Stimulated activated naive CD4-positive, alpha-beta T cell (primary cell): Measurements from ENCODE around the gene LMF2.

Experiments used
- DNase-seq, 6 experiments: peaks; one replicate each; lab custom pipeline; 2025; lab: John Stamatoyannopoulos, UW

The LMF2 gene

DNA sequence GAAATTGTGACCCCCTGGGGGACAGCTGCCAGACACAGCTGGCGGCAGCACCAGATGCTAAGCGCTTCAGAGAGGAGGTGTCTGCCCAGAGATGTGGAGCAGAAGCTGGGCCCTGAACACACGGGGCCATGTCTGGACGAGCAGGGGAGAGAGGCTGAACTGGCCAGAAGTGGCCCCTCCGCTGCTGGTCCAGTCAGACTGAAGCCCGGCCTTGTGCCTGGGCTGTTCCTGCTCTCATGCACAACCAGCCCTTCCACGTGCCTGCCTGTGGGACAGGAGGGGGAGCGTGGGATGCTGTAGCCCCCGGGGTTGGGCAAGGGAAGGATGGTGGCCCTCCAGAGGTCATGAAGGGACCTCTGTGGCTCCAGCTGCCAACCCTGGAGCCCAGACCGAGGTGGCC is 24.4 kb downstream of the LMF2 start:
- DNase-seq, result no peak

DNA sequence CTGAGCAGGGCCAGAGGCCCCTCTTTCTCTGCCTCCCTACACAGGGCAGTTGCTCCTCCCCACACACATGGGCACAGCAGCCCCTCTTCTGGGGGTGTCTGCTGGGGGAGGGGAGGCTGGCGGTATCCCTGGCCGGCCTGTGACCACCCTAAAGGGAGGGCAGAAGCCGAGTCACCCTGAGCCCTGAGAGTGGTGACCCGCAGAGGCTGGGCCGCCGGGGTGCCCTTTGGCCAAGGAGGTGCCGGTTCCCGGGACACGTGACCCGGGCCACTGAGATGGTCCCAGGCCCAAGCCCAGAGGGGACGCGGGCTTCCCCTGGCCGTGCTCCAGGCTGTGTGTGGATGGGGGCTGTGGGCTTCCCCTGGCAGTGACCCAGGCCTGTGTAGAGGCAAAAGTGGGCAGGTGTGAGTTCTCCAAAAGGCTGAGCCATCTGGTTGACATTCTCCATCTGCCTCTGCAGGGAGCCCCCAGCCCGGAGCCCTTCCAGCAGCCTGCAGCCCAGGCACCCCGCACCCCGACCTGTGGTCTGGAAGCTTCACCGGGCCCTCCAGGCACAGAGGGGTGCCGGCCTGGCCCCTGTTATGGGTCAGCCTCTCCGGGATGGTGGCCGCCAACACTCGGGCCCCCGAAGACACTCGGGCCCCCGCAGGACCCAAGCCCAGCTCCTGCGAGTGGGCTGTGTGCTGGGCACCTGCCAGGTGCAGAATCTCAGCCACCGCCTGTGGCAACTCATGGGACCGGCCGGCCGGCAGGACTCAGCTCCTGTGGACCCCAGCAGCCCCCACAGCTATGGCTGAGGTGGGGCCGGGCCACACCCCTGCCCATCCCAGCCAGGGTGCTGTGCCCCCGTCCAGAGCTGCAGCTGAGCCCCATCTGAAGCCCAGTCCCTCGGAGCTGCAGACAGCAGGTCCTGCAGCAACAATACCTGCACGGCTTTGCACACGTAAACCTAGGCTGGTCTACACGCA is 25.1 kb downstream of the LMF2 start:
- DNase-seq, result no peak

DNA sequence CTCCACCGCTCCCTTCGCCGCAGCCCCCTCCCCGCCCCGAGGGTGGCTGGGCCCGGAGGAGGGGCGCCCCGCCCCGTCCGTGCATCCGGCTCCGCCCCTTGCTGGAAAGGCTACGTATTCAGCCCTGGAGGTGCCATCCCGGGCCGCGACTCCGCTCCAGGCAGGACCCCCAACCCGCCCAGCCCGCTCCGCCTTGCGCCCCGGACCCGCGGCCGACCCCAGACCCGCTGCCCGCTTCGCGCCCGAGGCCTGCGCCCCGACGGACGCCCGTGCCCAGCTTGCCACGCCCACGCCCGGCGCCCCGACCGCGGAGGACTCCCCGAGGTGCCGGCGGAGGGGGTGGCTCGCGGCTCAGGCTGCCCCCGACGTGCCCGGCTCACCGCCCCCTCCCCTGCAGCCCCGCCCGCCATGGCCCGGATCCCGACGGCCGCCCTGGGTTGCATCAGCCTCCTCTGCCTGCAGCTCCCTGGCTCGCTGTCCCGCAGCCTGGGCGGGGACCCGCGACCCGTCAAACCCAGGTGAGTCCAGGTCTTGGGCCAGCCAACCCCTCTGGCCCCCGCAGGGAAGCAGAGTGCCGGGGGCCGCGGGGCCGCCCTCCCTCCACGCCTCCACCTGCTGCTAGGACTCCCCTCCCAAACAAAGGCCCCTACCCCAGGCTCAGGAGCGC is 25.9 kb downstream of the LMF2 start, which contains the start of gene ADM2:
ADM2 (plus strand) TSS at position 104 of the 667 bp plus-strand sequence; CDS start at position 409, 305 bp downstream.
- DNase-seq, result peak; percentile 15 to 68 (median 60)

DNA sequence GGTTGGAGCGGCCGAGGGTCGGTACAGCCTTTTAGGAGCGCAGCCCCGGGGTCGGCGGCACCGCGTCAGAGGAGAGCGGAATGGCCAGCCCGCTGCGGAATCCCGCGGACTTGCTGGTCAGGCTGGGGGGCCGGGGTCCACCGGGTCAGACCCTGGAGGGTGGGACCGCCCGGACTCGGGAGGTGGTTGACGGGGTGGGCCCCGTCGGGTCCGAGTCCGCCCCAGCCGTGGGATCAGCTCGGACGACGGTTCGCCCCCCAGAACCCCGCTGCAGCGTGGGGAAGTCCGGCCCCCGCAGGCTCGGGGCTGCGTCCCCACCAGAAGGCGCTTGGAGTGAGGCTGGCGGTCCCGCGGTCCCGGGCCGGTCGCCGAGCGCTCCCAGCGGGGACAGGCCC is 26.5 kb downstream of the LMF2 start:
- no peak for DNase-seq

DNA sequence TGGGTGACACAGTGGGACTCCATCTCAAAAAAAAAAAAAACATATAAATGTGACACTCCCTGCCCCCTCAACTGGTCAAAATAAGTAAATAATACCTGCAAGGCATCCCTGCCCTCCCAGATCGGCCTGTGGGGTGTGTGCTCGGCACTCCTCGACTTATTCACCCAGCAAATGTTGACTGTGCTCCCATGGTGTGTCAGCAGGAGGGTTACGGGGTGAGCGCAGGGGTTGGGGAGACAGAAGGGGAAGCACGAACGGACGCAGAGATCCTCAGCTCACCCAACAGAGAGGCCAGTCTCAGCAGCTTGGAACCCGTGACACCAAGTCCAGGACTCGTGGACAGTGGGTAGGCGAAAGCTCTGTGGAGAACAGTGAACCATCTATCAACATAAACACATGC is 27.8 kb downstream of the LMF2 start:
- DNase-seq, result no peak

DNA sequence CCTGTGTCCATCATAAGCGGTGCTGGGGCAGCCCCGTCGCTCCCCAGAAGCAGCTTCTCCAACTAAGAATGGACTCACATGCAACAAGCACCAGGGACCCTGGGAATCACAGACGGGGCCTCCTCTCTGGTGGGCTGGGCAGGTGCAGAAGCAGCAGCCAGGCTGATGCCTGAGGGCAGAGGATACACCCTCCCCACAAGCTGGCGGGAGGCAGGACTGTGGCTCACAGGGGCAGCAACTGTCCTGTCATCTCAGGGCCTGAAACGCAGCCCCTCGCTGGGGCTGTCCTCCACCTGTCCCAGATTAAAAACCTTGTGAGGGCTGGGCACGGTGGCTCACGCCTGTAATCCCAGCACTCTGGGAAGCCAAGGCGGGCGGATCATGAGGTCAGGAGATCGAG is 29.6 kb downstream of the LMF2 start:
- DNase-seq, result no peak

DNA sequence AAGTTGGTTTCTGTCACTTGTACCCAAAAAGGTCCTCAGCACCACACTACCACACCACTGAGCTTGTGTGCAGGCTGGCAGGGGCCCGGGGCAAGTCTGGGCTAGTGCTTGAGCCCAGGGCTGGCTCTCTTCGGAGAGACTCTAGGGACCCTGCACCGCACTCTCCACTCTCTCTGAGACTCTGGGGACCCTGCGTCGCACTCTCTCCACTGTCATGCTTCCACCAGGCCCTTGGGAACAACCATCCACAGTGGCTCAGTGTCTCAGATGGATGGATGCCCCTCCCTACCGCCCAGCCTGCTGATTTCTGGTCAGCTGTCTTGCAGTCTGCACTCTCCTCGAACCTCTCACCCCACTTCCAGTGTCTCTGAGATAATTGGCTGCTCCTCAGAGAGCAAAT is 30.6 kb downstream of the LMF2 start:
- DNase-seq, result no peak

DNA sequence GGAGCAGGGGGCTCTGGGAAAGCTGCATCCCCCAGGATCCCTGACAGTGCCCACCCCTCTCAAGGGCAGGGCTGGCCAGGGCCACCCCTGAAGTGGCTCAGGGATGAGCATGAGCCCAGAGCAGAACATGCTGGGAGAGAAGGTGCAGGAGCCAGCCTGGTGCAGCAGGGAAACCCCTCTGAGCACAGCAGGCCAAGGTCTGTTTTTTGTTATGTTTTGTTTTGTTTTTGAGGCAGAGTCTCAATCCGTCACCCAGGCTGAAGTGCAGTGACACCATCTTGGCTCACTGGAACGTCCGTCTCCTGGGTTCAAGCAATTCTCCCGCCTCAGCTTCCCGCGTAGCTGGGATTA is 31.9 kb downstream of the LMF2 start:
- DNase-seq, result no peak

DNA sequence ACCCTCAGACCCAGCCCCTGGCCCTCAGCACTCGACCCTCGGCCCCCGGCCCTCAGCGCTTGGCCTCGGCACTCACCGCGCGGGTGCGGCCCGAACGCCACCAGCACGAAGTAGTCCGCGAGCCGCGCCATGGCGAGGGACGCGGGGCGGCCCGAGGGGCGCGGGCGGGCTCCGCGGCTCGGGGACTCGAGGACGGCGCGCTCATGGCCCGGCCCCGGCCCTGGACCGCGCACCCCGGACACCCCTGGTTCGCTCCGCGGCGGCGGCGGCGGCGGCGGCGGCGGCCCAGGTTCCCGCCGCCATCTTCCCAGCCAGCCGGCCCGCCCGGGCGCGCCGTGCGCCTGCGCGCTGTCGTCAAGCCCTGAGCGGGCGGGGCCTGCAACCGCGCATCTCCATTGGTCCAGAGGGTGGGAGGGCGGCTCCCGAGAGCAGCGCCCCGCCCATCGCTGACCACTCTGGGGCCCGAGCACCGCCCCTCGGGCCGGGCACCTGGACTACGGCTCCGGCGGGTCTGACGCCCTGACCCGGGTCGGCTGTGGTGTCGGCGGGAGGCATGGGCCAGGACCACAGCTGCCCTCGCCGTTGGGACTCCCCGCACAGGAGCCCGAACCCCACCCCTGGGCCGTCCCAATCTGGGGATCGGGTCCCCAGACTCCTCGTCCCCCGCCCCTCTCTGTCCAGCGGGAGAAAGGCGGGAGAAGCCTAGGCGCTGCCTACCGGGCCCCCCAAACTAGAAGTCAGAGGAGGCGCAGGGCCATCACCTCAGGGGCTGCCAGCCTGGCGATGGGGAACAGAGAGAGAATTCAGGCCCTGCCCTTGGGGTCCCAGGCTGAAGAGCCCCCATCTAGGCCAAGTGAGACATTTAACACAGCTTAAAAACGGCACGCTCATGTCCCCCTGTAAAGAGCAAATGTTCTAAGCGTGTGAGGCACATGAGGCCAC is 32.5 kb downstream of the LMF2 start, which contains the start of gene SBF1:
SBF1 (minus strand) TSS at position 326 of the 942 bp plus-strand sequence; CDS start at position 131, 195 bp downstream.
- peak; percentile 71 to 85 (median 82) for DNase-seq

DNA sequence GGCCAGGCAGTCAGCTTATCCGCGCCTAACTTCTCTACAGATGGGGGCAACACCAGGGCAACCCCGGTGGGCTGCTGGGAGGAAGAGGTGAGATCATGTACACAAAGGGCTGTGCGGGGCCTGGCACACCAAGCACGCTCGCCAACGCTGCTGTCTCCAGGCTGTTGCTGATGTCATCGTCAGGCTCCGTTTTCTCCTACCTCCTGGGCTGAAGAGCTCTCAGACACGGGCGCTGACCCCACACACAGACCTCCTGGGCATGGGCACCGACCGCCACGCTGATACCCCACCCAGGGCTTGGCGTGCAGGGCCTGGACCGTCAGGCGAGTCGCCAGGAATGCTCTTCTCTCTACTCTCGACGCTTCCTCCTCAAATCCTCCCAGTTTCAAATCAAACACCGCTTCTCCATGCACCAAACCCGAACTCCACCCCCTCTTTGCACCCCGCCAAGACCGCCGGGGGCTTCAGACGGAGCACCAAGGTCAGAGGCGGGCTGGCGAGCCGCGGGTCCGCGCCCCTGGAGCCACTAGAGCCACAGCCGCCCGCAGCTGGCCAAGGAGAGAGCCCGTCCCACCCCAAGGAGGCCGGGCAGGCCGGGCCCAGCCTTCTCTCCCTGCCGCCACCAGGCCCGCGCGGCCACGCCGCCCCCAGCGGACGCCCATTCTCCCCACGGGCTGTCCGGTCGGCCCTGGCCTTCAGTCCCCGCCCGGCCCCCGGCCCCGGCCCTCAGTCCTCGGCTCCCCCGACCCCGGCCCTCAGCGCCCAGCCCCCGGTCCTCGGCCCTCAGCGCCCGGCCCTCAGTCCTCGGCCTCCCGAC is 33.4 kb downstream of the LMF2 start:
- DNase-seq, result peak in 2 of 6 experiments; percentile 12 to 35

DNA sequence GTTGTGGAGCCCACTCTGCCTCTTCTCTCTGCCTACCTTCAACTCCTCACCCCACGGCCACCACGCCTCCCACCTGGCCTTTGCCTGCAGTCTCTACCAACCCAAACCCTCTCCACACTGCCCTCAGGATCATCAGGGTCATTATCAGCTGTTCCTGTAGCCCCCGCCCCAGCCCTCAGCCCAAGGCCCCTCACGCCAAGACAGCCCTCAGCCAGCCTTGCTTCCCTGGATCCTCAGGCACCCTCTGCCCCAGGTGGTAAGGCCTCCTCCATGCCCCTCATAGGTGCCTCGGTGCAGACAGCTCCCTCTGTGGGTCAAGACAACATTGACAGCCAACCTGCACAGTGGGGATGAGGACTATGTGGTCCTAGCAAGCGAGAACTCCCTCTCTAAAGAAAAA is 34.4 kb downstream of the LMF2 start:
- peak; percentile 17 to 44 (median 33) for DNase-seq

DNA sequence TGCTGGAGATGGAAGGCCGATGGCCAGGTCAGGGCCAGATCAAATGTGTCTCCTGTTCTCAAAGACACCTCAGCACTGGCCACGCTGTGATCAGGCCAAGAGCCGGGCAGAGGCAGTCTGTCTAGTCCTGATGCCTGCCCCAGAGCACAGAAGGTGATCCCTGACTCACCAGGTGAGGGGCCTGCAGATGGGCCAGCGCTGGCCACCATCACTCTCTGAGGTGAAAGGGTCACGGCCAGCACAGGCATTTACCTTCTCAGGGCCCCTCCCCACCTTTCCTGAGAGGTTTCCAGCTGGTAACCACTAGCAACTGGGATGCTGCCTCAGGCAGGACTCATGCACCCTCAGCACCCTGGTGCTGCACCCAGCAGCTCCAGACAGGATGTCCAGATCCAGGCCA is 35.5 kb downstream of the LMF2 start:
- DNase-seq, result no peak

DNA sequence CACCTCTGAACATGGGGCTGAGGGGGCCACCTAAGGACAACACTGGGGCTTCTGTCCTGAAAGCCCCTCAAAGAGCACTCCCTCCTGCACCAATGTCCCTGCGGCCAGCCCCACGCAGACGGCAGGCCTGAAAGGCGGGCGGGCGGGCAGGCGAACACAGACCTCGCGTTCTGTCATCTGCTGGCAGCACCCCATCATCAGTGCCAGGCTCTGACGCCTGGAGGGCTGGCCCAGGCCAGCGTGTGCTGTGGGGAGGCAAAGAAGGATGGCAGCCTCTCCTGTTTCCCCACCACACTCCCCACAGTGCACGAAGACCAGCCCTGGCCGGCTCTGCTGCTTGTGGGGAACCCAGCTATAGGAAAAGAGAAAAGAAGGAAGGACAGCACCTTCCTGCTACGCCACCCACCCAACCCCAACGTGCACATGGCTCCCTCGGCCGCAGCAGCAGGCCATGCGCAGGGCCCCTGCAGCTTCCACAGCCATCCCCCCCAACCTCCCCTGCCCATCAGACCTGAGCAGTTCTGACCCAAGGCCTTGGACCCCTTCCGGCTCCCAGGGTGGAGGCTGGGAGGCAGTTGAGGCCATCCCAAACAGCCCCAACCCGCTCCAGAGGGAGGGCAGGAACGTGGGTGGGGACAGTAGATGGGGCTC is 36.2 kb downstream of the LMF2 start:
- DNase-seq, result no peak

DNA sequence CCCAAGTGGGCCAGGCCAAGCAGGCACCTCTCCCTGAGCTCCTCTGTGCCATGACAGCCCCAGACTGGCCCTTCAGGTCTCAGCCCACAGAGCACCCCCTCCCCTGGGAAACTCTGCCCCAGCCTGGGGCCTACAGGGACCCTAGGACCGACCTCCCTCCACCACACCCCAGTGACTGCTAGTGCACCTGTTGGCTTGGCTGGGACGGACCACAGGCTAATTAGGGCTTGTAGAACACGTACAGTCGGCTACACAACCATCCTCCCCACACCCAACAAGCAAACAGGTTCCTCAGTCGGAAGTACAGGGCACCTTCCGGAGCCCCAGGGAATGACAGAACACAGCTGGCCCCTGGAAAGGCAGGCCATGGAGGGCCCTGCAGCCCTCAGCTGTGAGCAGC is 37.0 kb downstream of the LMF2 start:
- no peak for DNase-seq

DNA sequence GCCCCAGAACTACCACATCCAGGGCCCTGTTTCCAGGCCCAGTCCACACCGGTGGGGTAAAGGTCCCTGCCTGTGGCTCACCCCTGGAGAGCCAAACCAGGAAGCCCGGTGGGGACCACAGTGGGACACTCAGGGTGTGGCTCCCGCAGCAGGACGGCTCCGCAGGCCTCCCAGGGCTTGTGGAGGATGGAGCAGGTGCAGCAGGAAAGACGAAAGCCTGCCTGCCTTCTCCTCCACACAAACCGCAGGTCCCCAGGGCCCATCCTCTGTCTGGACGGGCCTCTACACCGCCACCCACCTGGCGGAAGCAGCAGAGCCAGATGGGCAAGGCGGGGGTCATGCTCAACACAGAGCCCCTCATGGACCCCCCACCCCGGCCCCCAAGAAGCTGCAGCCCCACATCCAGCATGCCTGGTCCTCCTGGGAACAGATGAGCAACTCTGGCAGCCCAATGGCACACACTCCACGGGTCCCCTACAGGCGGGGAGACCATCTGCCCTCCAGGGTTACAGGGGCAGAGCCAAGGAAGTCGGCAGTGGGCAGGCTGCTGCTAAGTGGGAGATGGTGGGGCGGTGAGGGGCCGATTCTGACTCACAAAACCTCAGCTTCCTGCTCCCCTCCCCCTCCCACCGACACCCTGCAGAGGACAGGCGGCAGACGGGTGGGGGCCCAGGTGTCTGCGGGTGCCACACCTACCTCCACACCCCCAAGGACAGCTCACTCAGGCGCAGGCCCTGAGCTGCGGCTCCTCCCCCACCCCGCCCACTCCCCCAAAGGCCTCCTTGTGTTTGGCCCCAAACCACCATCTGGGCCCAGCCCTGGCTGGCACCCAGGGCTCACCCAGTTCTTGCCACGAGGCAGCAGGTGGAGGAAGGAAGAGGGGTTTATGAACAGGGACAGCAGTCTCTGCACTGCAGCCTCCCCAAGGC is 37.9 kb downstream of the LMF2 start:
- peak; percentile 86 to 97 (median 91) for DNase-seq

DNA sequence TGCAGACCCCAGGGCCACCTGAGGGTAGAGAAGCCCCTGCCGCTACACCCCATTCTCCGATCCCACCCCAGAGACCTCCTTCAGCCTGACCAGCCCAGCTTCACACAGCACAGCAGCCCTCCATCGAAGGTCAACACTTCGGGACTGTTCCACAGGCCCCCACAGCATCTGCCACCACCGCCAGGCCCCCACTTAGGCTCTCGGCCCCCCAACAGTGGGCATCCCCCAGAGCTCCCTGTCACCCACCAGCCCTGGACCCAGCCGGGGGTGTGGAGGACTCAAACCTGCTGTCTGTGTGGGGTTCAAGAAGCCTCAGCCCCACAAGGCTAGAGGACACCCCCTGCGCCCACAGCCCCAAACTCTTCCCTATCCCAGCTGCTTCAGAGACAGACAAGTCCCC is 38.9 kb downstream of the LMF2 start:
- DNase-seq, result no peak

DNA sequence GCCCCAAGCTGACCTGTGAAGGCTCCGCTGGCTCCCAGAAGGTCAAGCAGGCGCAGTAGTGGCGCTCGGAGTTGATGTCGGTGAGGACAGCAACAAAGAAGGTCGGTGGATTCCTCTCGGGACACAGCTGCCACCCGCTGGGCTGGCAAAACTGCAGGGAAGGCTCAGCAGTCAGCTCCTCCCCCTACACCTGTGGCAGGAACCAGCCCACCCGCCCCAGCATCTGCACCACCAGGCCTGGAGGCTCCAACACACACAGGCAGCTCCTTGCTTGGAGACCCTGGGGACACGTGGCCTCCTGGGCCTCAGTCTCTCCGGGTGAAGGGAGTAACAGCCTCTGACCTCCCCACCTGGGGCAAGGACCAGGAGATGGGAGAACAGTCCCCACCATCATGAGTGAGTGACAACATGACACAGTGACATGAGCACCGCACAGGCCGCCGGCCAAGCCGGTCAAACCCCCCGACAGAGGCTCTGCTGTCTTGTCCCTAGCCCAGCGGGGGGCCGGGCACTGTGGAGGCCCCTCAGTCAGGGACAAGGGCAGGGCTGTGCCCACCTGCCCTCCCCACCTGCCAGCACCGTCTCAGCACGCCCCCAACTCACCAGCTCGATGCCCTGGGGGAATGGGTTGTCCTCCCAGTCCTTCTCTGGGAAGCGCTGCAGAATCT is 39.6 kb downstream of the LMF2 start:
- DNase-seq, result no peak

DNA sequence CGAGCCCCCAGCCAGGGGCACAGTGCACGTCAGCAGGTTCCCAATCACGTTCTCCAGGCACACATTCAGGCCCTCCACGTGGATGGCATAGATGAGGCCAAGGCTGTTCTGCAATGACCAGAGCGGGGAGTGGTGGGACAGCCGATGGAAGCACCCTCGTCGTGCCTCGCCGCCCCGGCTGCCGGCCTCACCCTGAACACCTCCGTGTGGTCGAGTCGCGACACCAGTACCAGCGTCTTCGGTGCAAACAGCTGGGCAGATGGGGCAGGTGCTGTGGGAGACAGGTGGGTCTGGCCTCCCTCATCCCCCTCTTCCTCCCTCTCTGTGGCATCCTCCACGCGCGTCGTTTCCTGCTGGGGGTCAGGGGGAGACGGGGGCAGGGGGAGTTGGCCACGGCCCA is 40.2 kb downstream of the LMF2 start:
- DNase-seq, result no peak
